Measurements from ENCODE around the gene TIMP2.

Gene TIMP2

DNA sequence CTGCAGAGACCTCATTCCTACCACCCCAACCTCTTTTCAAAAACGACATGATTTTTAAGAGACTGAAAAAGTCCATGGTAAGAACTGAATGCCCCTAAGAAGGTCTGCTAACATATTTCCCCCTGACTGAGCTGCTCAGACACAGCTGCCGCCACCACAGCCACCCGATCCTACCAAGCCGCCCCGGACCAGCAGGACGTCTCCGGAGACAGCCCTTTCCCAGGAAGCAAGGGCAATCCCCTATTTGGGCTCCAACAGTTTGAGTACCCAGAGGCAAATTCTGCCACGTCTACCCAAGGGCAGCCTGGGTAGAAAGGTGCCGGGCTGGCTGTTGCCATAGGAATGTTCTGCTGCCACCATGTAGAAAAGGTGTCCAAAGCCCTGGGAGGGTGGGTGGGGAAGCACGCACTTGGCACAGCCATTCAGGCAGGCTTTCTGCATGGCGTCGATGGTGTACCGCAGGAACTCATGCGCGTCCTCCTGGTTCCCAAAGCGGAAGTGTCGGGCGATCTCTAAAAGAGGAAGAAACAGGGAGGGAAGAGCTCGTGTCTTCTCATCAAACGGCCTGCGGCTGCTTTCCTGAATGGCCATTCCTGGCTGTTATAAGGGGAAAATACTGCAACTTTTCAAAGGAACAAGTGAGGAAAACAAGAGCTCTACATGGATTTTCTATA is 98.2 kb downstream of the TIMP2 start:
- TF ChIP-seq, protein P1, sequence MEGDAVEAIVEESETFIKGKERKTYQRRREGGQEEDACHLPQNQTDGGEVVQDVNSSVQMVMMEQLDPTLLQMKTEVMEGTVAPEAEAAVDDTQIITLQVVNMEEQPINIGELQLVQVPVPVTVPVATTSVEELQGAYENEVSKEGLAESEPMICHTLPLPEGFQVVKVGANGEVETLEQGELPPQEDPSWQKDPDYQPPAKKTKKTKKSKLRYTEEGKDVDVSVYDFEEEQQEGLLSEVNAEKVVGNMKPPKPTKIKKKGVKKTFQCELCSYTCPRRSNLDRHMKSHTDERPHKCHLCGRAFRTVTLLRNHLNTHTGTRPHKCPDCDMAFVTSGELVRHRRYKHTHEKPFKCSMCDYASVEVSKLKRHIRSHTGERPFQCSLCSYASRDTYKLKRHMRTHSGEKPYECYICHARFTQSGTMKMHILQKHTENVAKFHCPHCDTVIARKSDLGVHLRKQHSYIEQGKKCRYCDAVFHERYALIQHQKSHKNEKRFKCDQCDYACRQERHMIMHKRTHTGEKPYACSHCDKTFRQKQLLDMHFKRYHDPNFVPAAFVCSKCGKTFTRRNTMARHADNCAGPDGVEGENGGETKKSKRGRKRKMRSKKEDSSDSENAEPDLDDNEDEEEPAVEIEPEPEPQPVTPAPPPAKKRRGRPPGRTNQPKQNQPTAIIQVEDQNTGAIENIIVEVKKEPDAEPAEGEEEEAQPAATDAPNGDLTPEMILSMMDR (conservative IDR thresholded peaks at IDR 0.05; ENCODE audit: low read depth, low read length) = no peak
- DNase-seq (ENCODE audit: low read depth) = no peak
- no peak overlapping the region for H3K4me3 ChIP-seq (ENCODE audit: low read length)

DNA sequence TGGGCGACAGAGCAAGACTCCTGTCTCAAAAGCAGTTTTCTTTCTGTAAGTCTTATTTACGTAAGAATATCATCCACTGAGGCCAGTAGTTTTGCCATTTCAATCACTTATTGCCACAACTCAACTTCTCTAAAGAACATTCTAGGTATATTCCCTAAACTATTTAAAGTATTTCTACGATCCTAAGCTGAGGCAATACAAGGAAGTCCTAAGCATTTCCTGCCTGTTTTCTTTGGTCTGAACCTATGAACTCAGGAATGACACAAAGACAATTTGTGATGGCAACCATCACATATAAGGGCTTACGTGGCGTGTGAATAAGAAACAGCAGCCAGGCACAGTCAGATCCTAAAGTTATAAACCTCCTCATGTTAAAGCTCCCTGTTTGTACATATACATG is 98.8 kb downstream of the TIMP2 start:
- H3K4me3 ChIP-seq (ENCODE audit: low read length) = no peak overlapping the region
- DNase-seq (ENCODE audit: low read depth) = no peak
- TF ChIP-seq, protein P1 (conservative IDR thresholded peaks at IDR 0.05; ENCODE audit: low read depth, low read length) = no peak

DNA sequence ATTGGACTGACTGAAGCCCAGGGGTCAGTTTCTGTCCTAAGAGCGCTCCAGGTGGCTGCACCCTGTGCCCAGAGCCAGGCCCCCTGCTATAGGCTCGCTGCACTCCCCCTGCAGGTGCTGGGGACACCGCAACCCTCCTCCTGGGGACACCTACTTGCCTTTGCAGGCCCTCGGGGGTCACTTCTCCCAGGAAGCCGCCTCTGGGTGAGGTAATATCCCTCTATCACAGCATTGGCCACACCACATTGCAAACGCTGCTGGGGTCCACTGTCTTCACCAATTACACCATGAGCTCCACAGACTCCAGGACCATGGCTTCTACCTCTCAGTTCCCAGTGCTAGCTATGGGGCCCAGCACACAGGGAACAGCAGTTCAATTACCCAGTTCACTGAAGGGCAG is 99.5 kb downstream of the TIMP2 start:
- no peak overlapping the region for H3K4me3 ChIP-seq (ENCODE audit: low read length)
- TF ChIP-seq, protein P1 (conservative IDR thresholded peaks at IDR 0.05; ENCODE audit: low read depth, low read length) = no peak
- no peak for DNase-seq (ENCODE audit: low read depth)

DNA sequence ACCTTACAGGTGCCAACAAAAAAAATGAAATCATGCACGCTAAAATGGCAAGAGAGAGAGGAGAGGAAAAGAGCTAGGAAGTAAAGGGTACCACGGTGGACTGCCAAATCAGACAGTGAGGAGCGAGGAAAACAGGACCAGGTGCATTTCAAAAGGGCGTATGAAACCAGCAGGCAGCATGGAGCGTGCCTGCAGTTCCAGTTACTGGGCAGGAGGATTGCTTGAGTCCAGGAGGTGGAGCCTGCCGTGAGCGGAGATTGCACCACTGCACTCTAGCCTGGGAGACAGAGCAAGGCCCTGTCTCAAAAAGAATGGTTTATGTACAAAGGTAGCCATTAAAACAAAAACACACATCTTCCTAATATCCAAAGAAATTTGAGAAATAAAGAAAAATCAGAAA is 100.9 kb downstream of the TIMP2 start:
- TF ChIP-seq, protein P1 (conservative IDR thresholded peaks at IDR 0.05; ENCODE audit: low read depth, low read length) = no peak
- no peak overlapping the region for H3K4me3 ChIP-seq (ENCODE audit: low read length)
- DNase-seq (ENCODE audit: low read depth) = no peak

DNA sequence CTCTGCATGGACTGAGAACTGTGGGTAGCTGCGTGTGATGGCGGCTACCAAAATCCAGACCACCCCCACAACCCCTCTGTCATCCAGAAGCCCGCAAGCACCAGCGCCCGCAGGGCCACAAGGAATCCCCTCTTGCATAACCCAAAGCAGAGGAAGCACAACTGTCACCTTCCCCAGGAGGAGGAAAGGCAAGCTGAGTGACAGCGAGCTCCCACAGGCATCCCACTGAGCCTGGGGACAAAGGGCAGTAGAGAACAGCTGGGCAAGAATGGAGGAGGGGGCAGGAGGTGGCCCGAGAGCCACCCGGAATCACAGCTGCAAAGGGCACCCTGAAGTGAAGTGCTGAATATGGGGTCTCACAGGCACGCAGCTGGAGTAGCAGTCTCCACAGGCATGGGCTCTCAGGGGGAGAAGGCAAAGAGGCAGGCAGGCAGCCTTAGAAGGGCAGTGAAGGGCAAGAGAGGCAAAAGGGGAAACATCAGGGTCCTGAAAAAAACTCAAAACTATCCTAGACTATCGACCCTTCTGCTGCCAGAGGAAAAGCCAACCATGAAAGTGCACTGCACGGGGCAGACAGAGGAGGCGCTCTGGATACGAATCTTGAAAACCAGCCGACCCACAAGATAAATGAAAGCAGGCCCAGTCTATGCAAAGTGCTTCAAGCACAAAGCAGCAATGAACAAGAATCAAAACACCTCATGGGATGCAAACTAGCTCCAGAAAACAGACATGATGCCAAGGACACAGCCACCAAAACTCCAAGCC is 101.7 kb downstream of the TIMP2 start:
- no peak overlapping the region for H3K4me3 ChIP-seq (ENCODE audit: low read length)
- DNase-seq (ENCODE audit: low read depth) = no peak
- TF ChIP-seq, protein P1 (conservative IDR thresholded peaks at IDR 0.05; ENCODE audit: low read depth, low read length) = peak; percentile 3

DNA sequence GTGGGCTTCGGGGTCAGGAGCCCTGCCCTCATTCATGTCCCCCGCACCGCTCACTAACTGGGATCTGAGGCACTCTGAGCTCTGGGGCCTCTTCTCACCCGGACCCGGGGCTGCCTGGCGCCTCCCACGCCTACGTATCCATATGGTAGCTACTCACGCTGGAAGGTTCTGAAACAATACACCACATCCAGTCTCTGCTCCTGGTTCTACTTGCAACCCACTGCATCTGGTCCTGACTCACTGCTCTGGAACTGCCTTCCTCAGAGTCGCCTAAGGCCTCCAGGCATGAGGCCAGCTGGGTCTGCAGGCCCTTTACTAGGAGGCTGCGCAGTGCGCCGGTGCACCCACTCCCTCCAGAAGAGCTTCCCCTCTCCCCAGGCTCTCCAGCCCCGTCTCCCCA is 102.6 kb downstream of the TIMP2 start:
- DNase-seq (ENCODE audit: low read depth) = no peak
- no peak overlapping the region for H3K4me3 ChIP-seq (ENCODE audit: low read length)
- TF ChIP-seq, protein P1 (conservative IDR thresholded peaks at IDR 0.05; ENCODE audit: low read depth, low read length) = no peak

DNA sequence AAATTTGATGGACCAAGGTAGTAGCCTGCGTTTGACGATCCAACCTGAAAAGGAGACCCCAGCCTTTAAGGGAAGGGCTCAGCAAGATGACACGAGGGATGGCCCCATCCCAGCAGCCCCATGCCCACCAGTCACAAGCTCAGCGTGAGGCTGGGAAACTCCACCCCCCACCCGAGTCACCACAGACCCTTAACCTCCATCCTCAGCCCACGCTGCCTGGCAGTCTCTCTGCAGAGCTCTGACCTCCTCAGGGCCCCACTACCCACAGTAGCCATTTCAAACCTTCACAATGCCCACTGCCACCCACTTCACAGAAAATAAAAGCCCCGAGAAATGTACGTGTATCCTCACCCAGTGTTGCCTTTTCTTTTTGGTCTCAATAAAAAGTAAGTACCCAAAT is 103.2 kb downstream of the TIMP2 start:
- TF ChIP-seq, protein P1 (conservative IDR thresholded peaks at IDR 0.05; ENCODE audit: low read depth, low read length) = no peak
- DNase-seq (ENCODE audit: low read depth) = no peak
- no peak overlapping the region for H3K4me3 ChIP-seq (ENCODE audit: low read length)

Measured in retinal pigment epithelial cell (primary cell).